Mammary epithelial cell (primary cell): Measurements from ENCODE around the gene KRTAP10-9.

ENCODE experiments used
- CTCF ChIP-seq, 2 donors: IDR thresholded peaks in 1 of 2; conservative IDR thresholded peaks in 1 of 2; 2 replicates each; pipeline ENCODE4 v1.5.1; 2011 to 2012; ENCODE audit warnings: inconsistent platforms in 2 of 2, low read length in 2 of 2, mild to moderate bottlenecking in 2 of 2, control low read depth in 1 of 2, low read depth in 1 of 2; ENCODE audit not compliant: insufficient read depth in 1 of 2; ENCODE audit errors: extremely low read depth in 1 of 2
- EZH2 ChIP-seq: IDR thresholded peaks from 2 replicates; pipeline ENCODE4 v1.6.1; 2012; ENCODE audit warnings: low read length, inconsistent platforms, borderline replicate concordance

GRCh38 chr21:44628707-44629391 is 2.0 kb downstream of the KRTAP10-9 start:
- no peak for TF ChIP-seq CTCF (conservative IDR thresholded peaks at IDR 0.05 in 1 of 2, IDR thresholded peaks at IDR 0.05 in 1 of 2; ENCODE audit: extremely low read depth in 1 of 2, insufficient read depth in 1 of 2, low read depth in 1 of 2, low read length in 2 of 2)
- no peak for TF ChIP-seq EZH2
